GM12873 (cell line): ENCODE measurements around the gene CUL4A.

Experiments used
- TF ChIP-seq, protein P1 (sequence below): IDR thresholded peaks from 2 replicates; pipeline ENCODE4 v1.5.1; 2012; ENCODE audit warnings: low read depth, mild to moderate bottlenecking, moderate library complexity, low read length, control low read depth; ENCODE audit not compliant: insufficient read depth; ENCODE audit errors: missing control alignments

The CUL4A gene

DNA sequence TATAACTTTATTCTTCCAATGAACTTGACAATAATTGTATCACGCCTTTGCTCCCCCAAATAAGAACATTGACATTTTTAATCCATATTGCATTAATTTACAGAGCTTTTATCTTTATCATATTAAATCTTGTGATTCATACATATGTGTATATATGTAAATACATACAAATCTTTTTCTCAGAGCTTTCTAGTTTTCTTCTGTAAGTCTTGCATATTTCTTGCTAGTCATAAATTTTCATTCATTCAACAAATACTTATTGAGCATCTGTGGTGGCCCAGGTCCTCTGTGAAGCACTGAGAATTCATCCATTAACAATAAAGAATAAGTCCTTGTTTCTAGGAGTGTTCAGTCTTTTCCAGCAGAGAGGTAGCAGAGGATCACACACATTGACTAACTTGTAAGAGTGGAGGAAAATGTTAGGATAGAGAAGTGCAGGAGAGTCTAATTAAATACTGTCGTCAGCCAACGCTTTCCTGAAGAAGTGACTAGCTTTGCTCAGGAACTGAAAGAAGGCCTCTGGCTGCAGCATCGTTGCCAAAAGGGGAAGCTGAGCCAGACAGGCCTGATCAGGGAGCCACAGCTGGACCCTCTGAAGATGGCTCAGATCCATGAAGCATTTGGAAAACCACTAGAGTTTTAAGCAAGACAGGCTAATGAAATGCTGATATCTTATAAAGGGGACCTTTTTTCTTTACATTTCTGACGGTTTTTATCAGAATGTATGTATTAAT, 49.1 kb downstream of the CUL4A start:
- TF ChIP-seq, protein P1, sequence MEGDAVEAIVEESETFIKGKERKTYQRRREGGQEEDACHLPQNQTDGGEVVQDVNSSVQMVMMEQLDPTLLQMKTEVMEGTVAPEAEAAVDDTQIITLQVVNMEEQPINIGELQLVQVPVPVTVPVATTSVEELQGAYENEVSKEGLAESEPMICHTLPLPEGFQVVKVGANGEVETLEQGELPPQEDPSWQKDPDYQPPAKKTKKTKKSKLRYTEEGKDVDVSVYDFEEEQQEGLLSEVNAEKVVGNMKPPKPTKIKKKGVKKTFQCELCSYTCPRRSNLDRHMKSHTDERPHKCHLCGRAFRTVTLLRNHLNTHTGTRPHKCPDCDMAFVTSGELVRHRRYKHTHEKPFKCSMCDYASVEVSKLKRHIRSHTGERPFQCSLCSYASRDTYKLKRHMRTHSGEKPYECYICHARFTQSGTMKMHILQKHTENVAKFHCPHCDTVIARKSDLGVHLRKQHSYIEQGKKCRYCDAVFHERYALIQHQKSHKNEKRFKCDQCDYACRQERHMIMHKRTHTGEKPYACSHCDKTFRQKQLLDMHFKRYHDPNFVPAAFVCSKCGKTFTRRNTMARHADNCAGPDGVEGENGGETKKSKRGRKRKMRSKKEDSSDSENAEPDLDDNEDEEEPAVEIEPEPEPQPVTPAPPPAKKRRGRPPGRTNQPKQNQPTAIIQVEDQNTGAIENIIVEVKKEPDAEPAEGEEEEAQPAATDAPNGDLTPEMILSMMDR, result no peak

DNA sequence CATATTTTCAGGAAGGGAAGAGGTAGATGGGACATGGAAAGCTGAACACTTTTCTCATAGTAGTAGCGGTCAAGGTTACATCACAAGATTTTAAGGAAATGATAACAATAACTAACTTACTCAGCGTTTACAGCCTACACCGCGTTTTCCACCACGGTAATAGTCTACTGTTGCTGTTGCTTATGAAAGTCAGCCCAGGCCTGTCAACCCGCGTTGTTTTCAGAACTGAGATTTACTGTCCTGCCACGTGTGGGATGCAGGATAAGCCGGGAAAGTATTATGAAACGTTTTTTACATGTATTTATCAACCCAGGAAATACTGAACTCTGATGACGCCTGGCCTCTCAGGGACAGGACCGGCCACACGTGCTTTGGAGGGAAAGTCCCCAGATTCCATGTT, 51.6 kb downstream of the CUL4A start:
- TF ChIP-seq, protein P1, result no peak

DNA sequence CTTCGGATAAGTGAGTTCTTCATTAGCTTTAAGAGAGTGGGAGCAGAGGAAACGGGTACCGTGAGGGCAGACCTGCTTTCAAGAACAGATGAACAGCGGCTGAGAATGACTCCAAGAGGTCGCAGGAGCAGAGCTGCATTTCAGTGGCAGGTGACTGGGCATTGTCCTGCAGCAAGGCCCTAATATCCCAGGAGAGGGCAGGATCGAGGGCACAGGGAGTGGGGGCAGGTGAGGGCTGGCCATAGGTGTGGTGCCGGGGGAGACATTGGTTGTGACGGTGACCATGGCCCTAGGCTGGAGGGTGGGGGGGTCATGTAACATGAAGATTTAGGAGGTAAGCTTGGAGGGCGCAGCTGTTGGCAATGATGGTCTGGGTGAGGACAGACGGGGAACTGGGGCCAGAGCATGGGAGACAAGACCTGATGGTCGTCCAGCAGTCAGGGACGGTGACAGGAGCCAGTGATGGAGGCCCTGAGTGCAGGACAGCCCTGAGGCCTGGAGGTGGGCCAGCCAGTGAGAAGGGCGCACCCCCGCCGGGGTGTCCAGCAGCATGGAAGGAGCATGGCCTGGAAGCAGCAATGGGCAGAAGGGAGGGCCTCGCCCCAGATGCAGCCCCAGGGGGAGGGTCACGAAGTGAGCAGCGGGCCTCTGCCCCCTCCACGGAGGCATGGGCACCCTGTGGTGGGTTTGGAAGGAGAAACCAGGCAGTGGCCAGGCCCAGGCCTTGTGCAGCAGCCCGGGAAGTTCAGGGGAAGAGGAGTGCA, 58.4 kb downstream of the CUL4A start:
- TF ChIP-seq, protein P1, result no peak

DNA sequence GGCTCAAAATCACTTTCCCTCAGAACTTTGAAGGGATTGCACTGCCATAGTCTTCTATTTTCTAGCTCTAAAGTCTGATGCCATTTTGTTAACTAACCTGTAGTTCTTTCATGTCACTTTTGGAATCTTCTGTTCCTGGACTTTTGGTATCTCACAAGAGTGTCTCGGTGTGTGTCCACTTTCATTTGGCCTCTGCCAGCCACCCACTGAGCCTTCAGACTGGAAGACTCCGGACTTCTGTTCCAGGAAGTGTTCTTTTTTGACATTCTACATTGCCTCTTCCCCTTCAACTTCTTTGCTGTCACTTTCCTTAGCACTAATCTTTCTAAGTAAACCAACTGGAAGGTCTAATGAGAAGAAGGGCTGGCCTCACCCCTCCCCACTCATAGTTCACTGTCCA, 62.6 kb downstream of the CUL4A start:
- TF ChIP-seq, protein P1, result no peak

DNA sequence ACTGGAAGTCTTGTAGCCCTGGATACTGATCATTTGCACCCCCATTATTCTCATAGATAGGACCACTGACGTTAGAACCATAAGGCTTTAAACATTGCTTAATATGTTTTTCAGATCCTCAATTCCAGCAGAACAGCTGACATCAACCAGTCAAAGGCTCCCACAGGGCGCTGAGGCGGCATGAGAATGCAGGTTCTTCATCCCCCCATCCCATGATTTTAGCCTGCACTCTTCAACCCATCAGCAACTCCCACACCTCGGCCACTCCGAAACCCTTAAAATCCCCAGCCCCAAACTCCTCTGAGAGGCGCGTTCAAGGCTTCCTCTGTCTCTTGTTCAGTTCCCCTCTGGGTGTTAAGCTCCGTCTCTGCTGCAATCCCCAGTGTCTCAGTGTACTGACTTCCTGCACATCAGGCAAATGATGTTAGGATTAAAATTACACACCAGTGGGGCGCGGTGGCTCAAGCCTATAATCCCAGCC, 63.3 kb downstream of the CUL4A start:
- TF ChIP-seq, protein P1, result no peak

DNA sequence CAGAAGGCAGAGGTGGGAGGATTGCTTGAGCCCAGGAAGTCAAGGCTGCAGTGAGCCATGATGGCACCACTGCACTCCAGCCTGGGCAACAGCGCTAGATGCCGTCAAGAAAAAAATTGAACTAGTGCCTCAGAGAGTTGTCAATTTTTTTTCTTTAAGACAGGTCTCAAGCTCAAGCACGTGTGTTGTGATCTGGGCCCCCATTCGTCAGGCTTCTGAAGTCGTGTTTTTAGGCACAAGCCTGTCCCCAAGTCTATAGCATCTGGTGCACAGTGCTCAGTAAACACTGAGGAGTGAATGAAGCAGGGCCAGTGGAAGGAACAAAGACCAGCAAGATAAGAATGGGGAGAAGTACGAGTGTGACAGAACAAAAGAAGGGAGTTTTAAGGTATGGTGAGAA, 63.9 kb downstream of the CUL4A start:
- TF ChIP-seq, protein P1, result no peak

DNA sequence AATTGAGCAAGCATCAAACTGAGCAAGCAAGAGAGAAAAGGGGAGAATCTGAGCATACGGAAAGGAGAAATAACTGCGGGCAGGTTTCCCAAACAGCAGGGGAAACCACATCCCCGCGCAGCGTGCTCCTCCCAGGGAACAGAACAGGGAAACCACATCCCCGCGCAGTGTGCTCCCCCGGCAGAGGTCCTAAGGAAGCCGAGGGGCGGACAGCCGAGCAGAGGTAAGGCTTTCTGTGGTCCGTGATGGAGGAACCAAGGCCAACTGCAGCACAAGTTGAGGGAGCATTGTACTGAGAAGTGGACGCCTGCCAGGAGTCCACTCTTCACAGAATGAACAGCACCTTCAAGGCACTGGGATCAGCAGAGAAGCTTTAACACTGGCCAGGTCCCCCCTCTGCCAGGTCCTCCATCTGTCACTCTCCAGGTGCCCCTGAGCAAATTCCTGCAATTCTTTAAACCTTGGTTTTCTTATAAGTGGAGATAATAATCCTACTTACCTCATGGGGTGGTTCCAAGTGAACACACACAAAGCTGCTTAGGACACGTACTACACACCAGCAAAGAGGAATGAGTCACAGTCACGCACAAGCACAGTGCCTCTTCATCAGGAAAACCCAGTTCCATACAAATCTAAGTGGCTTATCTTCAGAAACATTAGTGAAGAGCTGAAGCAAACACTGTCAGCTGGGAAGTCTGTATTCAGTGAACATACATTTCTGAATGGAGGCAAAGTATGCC, 64.6 kb downstream of the CUL4A start:
- TF ChIP-seq, protein P1, result no peak
